CD4-positive, CD25-positive, alpha-beta regulatory T cell (primary cell): Measurements from ENCODE around the gene MNAT1. TPM values are rescaled to one million over a fixed set of nuclear protein-coding genes. Genes with fewer than 3 reads are reported as not detected.
A peak's percentile ranks its signal among the peaks of the same experiment; 100 is the strongest.

Source experiments
- ATAC-seq, 2 donors: fragments of 150-1000 bp; cut with Tn5 transposase; one replicate each; pipeline ENCODE4 v1.10.0; 2021; ENCODE audit warnings: low read depth in 2 of 2, moderate number of reproducible peaks in 2 of 2, moderate library complexity in 1 of 2
- DNase-seq, 3 donors: peaks; one replicate each; pipeline versions ENCODE4 v3.0.0 to v3.0.0-alpha.2; 2012 to 2022; ENCODE audit warnings: mixed read lengths in 1 of 3
- H3K27ac ChIP-seq: one replicate; pipeline ENCODE4 v1.7.0; 2013; ENCODE audit warnings: mild to moderate bottlenecking, low read length; ENCODE audit not compliant: insufficient read depth, poor library complexity, severe bottlenecking
- H3K27me3 ChIP-seq: one replicate; pipeline ENCODE4 v1.7.0; 2013; ENCODE audit warnings: low read length; ENCODE audit not compliant: control insufficient read depth, insufficient read depth
- H3K36me3 ChIP-seq: one replicate; pipeline ENCODE4 v1.7.0; 2013; ENCODE audit warnings: mild to moderate bottlenecking, low read length, moderate library complexity; ENCODE audit not compliant: control insufficient read depth, insufficient read depth
- H3K4me1 ChIP-seq: 2 replicates; pipeline ENCODE4 v1.7.0; 2013; ENCODE audit warnings: mild to moderate bottlenecking, low read length; ENCODE audit not compliant: insufficient read depth, control insufficient read depth, poor library complexity, severe bottlenecking
- H3K4me3 ChIP-seq: one replicate; pipeline ENCODE4 v1.7.0; 2013; ENCODE audit warnings: low read depth, mild to moderate bottlenecking, low read length, moderate library complexity
- H3K9me3 ChIP-seq, 2 experiments: 1 replicate in 1 of 2; 2 replicates in 1 of 2; pipeline ENCODE4 v1.7.0; 2013; ENCODE audit warnings: low read length in 2 of 2, mild to moderate bottlenecking in 1 of 2, moderate library complexity in 1 of 2; ENCODE audit not compliant: control insufficient read depth in 2 of 2
- H3K27ac Mint-ChIP-seq, 3 donors: one replicate each; pipeline ENCODE4 v1.8.0; 2020 to 2022; ENCODE audit warnings: mild to moderate bottlenecking in 3 of 3, mixed read lengths in 3 of 3, moderate library complexity in 2 of 3
- H3K27me3 Mint-ChIP-seq: one replicate; pipeline ENCODE4 v1.8.0; 2022; ENCODE audit warnings: mild to moderate bottlenecking, mixed read lengths
- H3K36me3 Mint-ChIP-seq: one replicate; pipeline ENCODE4 v1.8.0; 2020; ENCODE audit warnings: mixed read lengths
- H3K4me1 Mint-ChIP-seq, 4 donors: one replicate each; pipeline ENCODE4 v1.8.0; 2020 to 2022; ENCODE audit warnings: mixed read lengths in 4 of 4, mild to moderate bottlenecking in 1 of 4
- H3K4me3 Mint-ChIP-seq, 4 donors: one replicate each; pipeline ENCODE4 v1.8.0; 2020 to 2022; ENCODE audit warnings: mild to moderate bottlenecking in 4 of 4, mixed read lengths in 4 of 4, moderate library complexity in 3 of 4
- H3K9me3 Mint-ChIP-seq, 7 donors: one replicate each; pipeline ENCODE4 v1.8.0; 2020 to 2022; ENCODE audit warnings: mixed read lengths in 7 of 7, mild to moderate bottlenecking in 3 of 7, moderate library complexity in 2 of 7
- polyA plus RNA-seq, 4 donors: library from polyadenylated mRNA; unstranded; fragments of 300-500 nt; fragmentation: Illumina TruSeq; gene quantifications; one replicate each; pipeline ENCODE4 v1.2.3, GENCODE V29; 2021
- total RNA-seq: library from RNA; stranded (reverse); gene quantifications from one replicate; pipeline ENCODE4 v1.2.3, GENCODE V29; 2022

Gene MNAT1
- total and polyA plus RNA-seq, 5 donors from 2014 or later = 12.6 to 22.0 (median 15.9) TPM

- no peak for ATAC-seq
- Mint-ChIP-seq H3K36me3 (peaks cover 30% of the 10 kb centered on the region), H3K4me1 (peaks cover 0 to 9% (median 0%) of the 10 kb centered on the region in 4 donors)
Observed at GRCh38 chr14:60807971-60808370, 73.4 kb downstream of the MNAT1 start.

GRCh38 chr14:60812987-60813386 is 78.4 kb downstream of the MNAT1 start:
- no peak overlapping the region for H3K27ac ChIP-seq
- Mint-ChIP-seq H3K4me3 (no peak overlapping the region), H3K9me3 (peaks cover 0 to 2% (median 0%) of the 10 kb centered on the region in 7 donors), H3K27me3 (no peaks in the 10 kb centered on the region), H3K27ac (no peak overlapping the region), H3K4me1 (peaks cover 0 to 13% (median 2%) of the 10 kb centered on the region in 4 donors), H3K36me3 (peaks cover 33% of the 10 kb centered on the region)
- DNase-seq (no peak), ATAC-seq (no peak)
- H3K4me1 ChIP-seq = no peaks in the 10 kb centered on the region
- no peaks in the 10 kb centered on the region for H3K27me3 ChIP-seq
- H3K9me3 ChIP-seq = no peaks in the 10 kb centered on the region
- H3K36me3 ChIP-seq = peaks cover 15% of the 10 kb centered on the region
- no peak overlapping the region for H3K4me3 ChIP-seq

More at GRCh38 chr14:60807971-60808370, 73.4 kb downstream of the MNAT1 start:
- Mint-ChIP-seq H3K4me3 (no peak overlapping the region), H3K9me3 (peaks cover 0 to 1% (median 0%) of the 10 kb centered on the region in 7 donors), H3K27ac (no peak overlapping the region), H3K27me3 (no peaks in the 10 kb centered on the region)
- DNase-seq = no peak
- Histone ChIP-seq H3K36me3 (peaks cover 10% of the 10 kb centered on the region), H3K27ac (no peak overlapping the region), H3K27me3 (no peaks in the 10 kb centered on the region), H3K9me3 (no peaks in the 10 kb centered on the region), H3K4me3 (no peak overlapping the region), H3K4me1 (no peaks in the 10 kb centered on the region)

- Histone ChIP-seq H3K27me3 (no peaks in the 10 kb centered on the region), H3K36me3 (peaks cover 15% of the 10 kb centered on the region), H3K27ac (no peak overlapping the region), H3K9me3 (no peaks in the 10 kb centered on the region), H3K4me1 (no peaks in the 10 kb centered on the region), H3K4me3 (no peak overlapping the region)
- H3K9me3 Mint-ChIP-seq = peaks cover 0 to 2% (median 0%) of the 10 kb centered on the region in 7 donors
- H3K27me3 Mint-ChIP-seq = no peaks in the 10 kb centered on the region
- peaks cover 33% of the 10 kb centered on the region for H3K36me3 Mint-ChIP-seq
- no peak overlapping the region for H3K4me3 Mint-ChIP-seq
- H3K4me1 Mint-ChIP-seq = peaks cover 0 to 9% (median 2%) of the 10 kb centered on the region in 4 donors
- ATAC-seq (no peak), DNase-seq (peak in 1 of 3 donors; percentile 4)
- H3K27ac Mint-ChIP-seq = no peak overlapping the region
Observed at GRCh38 chr14:60815371-60815770, 80.8 kb downstream of the MNAT1 start.

GRCh38 chr14:60817113-60817512 is 82.6 kb downstream of the MNAT1 start:
- peaks cover 0 to 2% (median 0%) of the 10 kb centered on the region in 7 donors for H3K9me3 Mint-ChIP-seq
- H3K36me3 Mint-ChIP-seq = peaks cover 35% of the 10 kb centered on the region
- no peak for ATAC-seq
- H3K4me1 Mint-ChIP-seq = peaks cover 0 to 7% (median 2%) of the 10 kb centered on the region in 4 donors
- H3K4me3 Mint-ChIP-seq = no peak overlapping the region
- Histone ChIP-seq H3K27me3 (no peaks in the 10 kb centered on the region), H3K9me3 (no peaks in the 10 kb centered on the region), H3K27ac (no peak overlapping the region), H3K4me3 (no peak overlapping the region), H3K4me1 (no peaks in the 10 kb centered on the region), H3K36me3 (peaks cover 13% of the 10 kb centered on the region)
- H3K27me3 Mint-ChIP-seq = no peaks in the 10 kb centered on the region
- DNase-seq = no peak
- H3K27ac Mint-ChIP-seq = no peak overlapping the region

- Mint-ChIP-seq H3K27ac (no peak overlapping the region), H3K4me3 (no peak overlapping the region), H3K9me3 (no peaks in the 10 kb centered on the region), H3K36me3 (peaks cover 18% of the 10 kb centered on the region), H3K4me1 (peaks cover 0 to 3% (median 2%) of the 10 kb centered on the region in 4 donors), H3K27me3 (no peaks in the 10 kb centered on the region)
- H3K4me1 ChIP-seq = no peaks in the 10 kb centered on the region
- H3K27ac ChIP-seq = no peak overlapping the region
- no peaks in the 10 kb centered on the region for H3K36me3 ChIP-seq
- H3K27me3 ChIP-seq = no peaks in the 10 kb centered on the region
- H3K9me3 ChIP-seq = no peaks in the 10 kb centered on the region
- DNase-seq (no peak), ATAC-seq (no peak)
- no peak overlapping the region for H3K4me3 ChIP-seq
Observed at GRCh38 chr14:60819575-60819974, 85.0 kb downstream of the MNAT1 start.

- H3K27ac Mint-ChIP-seq = no peak overlapping the region
- H3K4me1 Mint-ChIP-seq = peaks cover 0 to 6% (median 2%) of the 10 kb centered on the region in 4 donors
- H3K9me3 Mint-ChIP-seq = peaks cover 0 to 15% (median 3%) of the 10 kb centered on the region in 7 donors
- H3K4me3 ChIP-seq = no peak overlapping the region
- no peak overlapping the region for H3K27ac ChIP-seq
- H3K4me3 Mint-ChIP-seq = no peak overlapping the region
- peaks cover 53% of the 10 kb centered on the region for H3K36me3 Mint-ChIP-seq
- DNase-seq (no peak), ATAC-seq (no peak)
- H3K4me1 ChIP-seq = no peaks in the 10 kb centered on the region
- no peaks in the 10 kb centered on the region for H3K27me3 ChIP-seq
- H3K36me3 ChIP-seq = peaks cover 3% of the 10 kb centered on the region
- H3K9me3 ChIP-seq = peaks cover 0 to 5% of the 10 kb centered on the region in 2 experiments
- H3K27me3 Mint-ChIP-seq = no peaks in the 10 kb centered on the region
Observed at GRCh38 chr14:60838601-60839000, 104.0 kb downstream of the MNAT1 start.

GRCh38 chr14:60839057-60839456 is 104.5 kb downstream of the MNAT1 start:
- peaks cover 0 to 11% (median 3%) of the 10 kb centered on the region in 7 donors for H3K9me3 Mint-ChIP-seq
- no peak overlapping the region for H3K27ac ChIP-seq
- peaks cover 0 to 6% (median under 1%) of the 10 kb centered on the region in 4 donors for H3K4me1 Mint-ChIP-seq
- H3K27ac Mint-ChIP-seq = no peak overlapping the region
- H3K4me1 ChIP-seq = no peaks in the 10 kb centered on the region
- ATAC-seq (no peak), DNase-seq (no peak)
- no peak overlapping the region for H3K4me3 ChIP-seq
- H3K4me3 Mint-ChIP-seq = no peak overlapping the region
- H3K27me3 Mint-ChIP-seq = no peaks in the 10 kb centered on the region
- H3K36me3 Mint-ChIP-seq = peaks cover 48% of the 10 kb centered on the region
- H3K36me3 ChIP-seq = peaks cover 3% of the 10 kb centered on the region
- peaks cover 0 to 5% of the 10 kb centered on the region in 2 experiments for H3K9me3 ChIP-seq
- H3K27me3 ChIP-seq = no peaks in the 10 kb centered on the region

GRCh38 chr14:60839657-60840056 is 105.1 kb downstream of the MNAT1 start:
- Mint-ChIP-seq H3K9me3 (peaks cover 0 to 11% (median 3%) of the 10 kb centered on the region in 7 donors), H3K36me3 (peaks cover 48% of the 10 kb centered on the region), H3K27me3 (no peaks in the 10 kb centered on the region), H3K4me1 (peaks cover 0 to 6% (median 0%) of the 10 kb centered on the region in 4 donors), H3K27ac (no peak overlapping the region), H3K4me3 (no peak overlapping the region)
- Histone ChIP-seq H3K9me3 (peaks cover 0 to 5% of the 10 kb centered on the region in 2 experiments), H3K27ac (no peak overlapping the region), H3K36me3 (peaks cover 3% of the 10 kb centered on the region), H3K27me3 (no peaks in the 10 kb centered on the region), H3K4me1 (no peaks in the 10 kb centered on the region), H3K4me3 (no peak overlapping the region)
- no peak for ATAC-seq
- no peak for DNase-seq
